ENCODE results near the gene VGLL3.

The VGLL3 gene

DNA sequence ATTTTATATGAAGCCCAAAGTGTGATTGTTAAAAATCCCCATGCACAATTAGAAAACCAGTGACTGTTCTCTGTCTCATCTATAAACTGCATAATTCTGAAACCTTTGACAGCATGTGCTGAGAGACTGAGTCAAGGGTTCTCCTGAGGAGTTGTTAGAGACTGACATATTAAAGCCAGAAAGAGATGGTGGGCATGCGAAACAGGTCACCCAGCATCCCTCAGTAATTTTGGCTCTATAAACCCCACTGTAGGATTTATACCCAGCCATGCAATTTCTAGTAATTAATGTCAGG, 3.6 kb downstream of the VGLL3 start:
- TF ChIP-seq, protein P1, sequence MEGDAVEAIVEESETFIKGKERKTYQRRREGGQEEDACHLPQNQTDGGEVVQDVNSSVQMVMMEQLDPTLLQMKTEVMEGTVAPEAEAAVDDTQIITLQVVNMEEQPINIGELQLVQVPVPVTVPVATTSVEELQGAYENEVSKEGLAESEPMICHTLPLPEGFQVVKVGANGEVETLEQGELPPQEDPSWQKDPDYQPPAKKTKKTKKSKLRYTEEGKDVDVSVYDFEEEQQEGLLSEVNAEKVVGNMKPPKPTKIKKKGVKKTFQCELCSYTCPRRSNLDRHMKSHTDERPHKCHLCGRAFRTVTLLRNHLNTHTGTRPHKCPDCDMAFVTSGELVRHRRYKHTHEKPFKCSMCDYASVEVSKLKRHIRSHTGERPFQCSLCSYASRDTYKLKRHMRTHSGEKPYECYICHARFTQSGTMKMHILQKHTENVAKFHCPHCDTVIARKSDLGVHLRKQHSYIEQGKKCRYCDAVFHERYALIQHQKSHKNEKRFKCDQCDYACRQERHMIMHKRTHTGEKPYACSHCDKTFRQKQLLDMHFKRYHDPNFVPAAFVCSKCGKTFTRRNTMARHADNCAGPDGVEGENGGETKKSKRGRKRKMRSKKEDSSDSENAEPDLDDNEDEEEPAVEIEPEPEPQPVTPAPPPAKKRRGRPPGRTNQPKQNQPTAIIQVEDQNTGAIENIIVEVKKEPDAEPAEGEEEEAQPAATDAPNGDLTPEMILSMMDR (IDR thresholded peaks at IDR 0.05; ENCODE audit: low read depth, low read length): no peak
- Histone ChIP-seq H3K36me3 (no peaks in the 10 kb centered on the region), H3K4me3 (ENCODE audit: low read depth, low read length) (no peak overlapping the region), H3K9me3 (no peaks in the 10 kb centered on the region), H3K27me3 (peaks cover 62% of the 10 kb centered on the region), H3K4me1 (no peaks in the 10 kb centered on the region)
- no peak for DNase-seq

DNA sequence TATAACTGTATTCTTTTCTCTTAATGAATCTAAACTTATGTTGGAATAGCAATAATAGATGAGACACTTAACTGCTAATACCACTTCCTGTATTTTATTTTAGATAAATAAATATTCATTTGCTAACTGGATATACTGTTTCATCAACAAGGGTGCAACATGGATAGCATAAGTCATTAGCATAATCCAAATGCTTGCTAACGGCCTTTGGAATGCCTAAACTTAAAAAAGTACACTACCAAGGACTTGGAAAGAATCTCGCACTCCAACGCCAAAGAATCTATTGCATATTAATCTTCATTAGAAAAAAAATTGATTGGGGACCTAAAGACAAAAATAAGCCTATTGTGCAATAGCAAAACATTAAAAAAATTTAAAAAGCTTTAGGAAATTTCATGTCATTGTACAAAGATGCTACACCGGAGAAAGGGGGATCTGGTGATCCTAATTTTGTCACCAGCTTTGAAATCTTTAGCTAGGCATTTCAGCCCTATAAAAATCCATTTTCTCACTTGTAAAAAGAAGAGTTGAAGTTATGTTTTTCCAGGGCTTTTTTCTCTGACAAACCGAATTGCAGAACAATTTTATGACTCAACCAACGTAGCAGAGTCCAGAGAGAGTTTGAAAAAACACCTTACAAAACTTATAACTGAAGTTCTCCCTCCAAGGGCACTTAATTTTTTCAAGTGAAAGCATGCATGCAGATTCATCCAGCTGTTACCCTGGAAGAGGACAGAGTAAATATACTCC, 4.1 kb downstream of the VGLL3 start:
- Histone ChIP-seq H3K4me1 (no peaks in the 10 kb centered on the region), H3K9me3 (no peaks in the 10 kb centered on the region), H3K36me3 (no peaks in the 10 kb centered on the region), H3K4me3 (ENCODE audit: low read depth, low read length) (no peak overlapping the region), H3K27me3 (peaks cover 65% of the 10 kb centered on the region)
- no peak for DNase-seq
- TF ChIP-seq, protein P1 (IDR thresholded peaks at IDR 0.05; ENCODE audit: low read depth, low read length): no peak

DNA sequence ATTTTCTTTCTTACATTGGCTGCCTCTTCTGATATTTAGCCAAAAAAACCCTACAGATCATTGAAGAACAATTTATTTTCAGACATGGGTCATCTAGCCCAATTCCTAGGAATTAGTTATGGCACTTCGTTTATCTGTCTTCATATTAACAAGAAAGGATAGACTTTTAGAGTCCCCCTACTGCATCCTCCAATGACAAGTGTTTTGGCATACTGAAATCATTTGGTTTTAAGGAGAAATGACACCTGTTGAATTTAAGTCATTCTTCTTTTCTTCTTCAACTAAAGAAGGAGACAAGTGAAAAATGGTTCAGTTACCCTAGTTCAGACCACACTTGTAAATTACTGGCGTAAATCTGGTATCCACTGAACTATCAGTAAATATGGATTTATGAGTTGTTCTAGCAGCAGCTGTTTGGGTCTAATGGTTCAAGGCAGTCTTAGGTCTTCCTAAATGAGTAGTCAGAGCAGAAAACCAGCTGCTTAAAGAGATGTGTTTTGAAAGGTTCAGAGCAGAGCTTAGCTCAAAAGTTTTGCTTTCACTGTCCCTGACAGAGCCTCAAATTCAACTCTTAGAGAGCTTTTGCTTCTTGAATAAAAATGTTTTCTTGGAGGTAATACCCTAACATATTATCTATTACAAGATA, 5.6 kb downstream of the VGLL3 start:
- TF ChIP-seq, protein P1 (IDR thresholded peaks at IDR 0.05; ENCODE audit: low read depth, low read length): no peak
- DNase-seq: no peak
- Histone ChIP-seq H3K36me3 (no peaks in the 10 kb centered on the region), H3K4me1 (no peaks in the 10 kb centered on the region), H3K27me3 (peaks cover 53% of the 10 kb centered on the region), H3K4me3 (ENCODE audit: low read depth, low read length) (no peak overlapping the region), H3K9me3 (no peaks in the 10 kb centered on the region)

DNA sequence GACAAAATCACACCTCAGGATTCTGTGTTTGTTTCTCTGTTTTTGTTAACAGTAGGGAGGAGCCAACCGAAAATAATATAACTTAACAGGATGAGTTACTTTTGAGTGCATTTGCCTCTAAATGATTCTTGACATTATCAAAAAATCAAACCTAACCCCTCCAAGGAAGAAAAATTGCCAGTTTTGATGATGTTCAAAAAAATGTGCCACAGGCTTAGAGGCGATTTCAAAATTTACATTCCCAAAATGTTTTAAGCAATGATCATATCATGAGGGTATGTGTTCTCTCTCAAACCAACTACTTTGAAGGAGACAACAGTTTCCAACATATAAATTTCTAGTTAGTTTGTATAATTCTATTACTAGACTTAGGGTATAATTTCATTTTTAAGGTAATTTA, 6.7 kb downstream of the VGLL3 start:
- Histone ChIP-seq H3K4me1 (no peaks in the 10 kb centered on the region), H3K27me3 (peaks cover 43% of the 10 kb centered on the region), H3K4me3 (ENCODE audit: low read depth, low read length) (no peak overlapping the region), H3K9me3 (no peaks in the 10 kb centered on the region), H3K36me3 (no peaks in the 10 kb centered on the region)
- no peak for DNase-seq
- TF ChIP-seq, protein P1 (IDR thresholded peaks at IDR 0.05; ENCODE audit: low read depth, low read length): no peak

DNA sequence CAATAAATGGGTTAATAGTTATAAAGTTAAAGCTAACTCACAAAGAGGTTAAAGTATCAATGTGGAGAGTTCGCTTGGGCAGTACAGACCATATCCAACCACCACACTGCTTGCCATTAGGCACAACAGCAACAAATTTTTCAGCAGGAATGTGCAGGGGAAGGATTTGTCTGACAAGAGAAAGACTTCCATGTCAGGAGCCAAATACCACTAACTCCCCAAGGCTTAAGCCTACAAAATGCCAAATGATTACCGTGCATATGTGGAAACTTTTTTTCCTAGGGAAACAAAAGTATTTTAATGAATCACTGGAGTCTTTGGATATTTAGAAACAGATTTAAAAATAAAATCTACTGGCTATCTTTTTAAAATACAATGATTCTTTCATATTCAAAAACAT, 8.1 kb downstream of the VGLL3 start:
- no peak for DNase-seq
- Histone ChIP-seq H3K4me1 (no peaks in the 10 kb centered on the region), H3K36me3 (no peaks in the 10 kb centered on the region), H3K4me3 (ENCODE audit: low read depth, low read length) (no peak overlapping the region), H3K9me3 (no peaks in the 10 kb centered on the region), H3K27me3 (peaks cover 38% of the 10 kb centered on the region)
- TF ChIP-seq, protein P1 (IDR thresholded peaks at IDR 0.05; ENCODE audit: low read depth, low read length): no peak

DNA sequence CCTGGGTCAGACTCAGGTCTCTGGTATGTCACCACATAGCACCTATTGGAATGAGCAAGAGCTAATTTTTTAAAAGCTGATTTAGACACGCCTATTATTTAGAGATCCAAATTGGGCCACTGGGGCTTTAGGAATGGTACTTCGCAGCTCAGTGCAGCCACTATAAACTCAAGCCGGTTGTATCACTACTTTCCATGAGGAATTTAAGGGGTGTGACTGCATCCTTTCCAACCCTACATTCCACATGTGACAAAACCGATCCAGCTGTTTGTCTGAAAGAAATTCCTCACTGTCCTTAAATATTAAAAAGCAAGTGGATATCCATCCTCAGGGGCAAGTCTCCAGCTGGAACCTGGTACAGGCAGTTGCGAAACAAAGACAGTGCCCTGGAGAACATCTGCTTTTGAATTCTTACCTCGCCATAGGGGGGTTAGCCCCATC, 12.8 kb downstream of the VGLL3 start:
- Histone ChIP-seq H3K4me1 (no peaks in the 10 kb centered on the region), H3K27me3 (peaks cover 16% of the 10 kb centered on the region), H3K36me3 (no peaks in the 10 kb centered on the region), H3K9me3 (no peaks in the 10 kb centered on the region), H3K4me3 (ENCODE audit: low read depth, low read length) (no peak overlapping the region)
- DNase-seq: no peak
- TF ChIP-seq, protein P1 (IDR thresholded peaks at IDR 0.05; ENCODE audit: low read depth, low read length): no peak

Measured in BE2C (cell line).